ENCODE data around the gene RMND1. TPM values are rescaled to one million over a fixed set of nuclear protein-coding genes. Genes with fewer than 3 reads are reported as not detected.

RMND1 gene
- total and polyA plus RNA-seq, 2 of the 13 experiments (the other 11 are each of a cell fraction or from before 2014, with no cell fraction given) = 34.0 to 72.5 TPM

DNA sequence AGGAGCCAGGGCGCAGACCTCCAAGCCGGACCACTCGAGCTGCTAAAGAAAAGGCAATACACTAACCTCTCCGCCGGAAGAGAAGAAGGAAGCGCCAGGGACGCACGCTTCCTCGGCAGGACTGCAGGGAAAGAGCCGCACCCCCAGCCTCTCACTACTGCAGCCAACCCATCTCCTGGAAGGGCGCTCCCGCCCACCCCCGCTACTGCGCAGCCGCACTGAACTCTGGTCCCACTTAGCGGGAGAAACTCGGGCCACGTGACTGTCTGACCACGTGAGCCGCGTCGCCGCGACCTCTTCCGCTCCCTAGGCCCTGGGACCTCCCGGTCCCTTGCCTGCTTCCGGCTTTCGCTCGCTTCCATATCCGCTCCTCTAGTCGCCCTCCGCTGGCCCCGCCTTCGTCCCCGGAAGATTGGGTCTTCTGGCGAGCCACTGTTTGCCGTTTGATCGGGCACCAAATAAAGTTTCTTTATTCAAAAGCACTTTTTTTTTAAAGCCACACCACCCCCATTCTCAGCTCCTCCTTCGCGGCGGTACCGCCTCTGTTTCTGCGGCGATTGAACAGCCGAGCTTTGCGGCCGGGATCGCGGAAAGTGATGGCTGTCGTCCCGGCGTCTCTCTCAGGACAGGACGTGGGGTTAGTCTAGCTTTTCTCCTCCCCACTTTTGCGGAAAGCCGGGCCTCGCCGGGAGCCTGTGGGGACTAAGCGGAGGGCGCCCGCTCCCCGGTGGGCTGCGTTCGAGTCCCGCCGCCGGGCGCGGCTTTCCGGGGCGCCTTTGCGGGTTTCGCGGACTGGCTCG is at the start of gene RMND1 (continued):
- no peak for TF ChIP-seq ZSCAN30 (CRISPR knock-in tag; IDR thresholded peaks at IDR 0.05)
- TF ChIP-seq CBFB (CRISPR knock-in tag; IDR thresholded peaks at IDR 0.05) = peak; percentile 98
- peak; percentile 47; the same call in 1 of the 2 replicates for TF ChIP-seq SMAD1 (CRISPR knock-in tag; IDR thresholded peaks at IDR 0.05; ENCODE audit: borderline replicate concordance, low read depth)
- TF ChIP-seq, protein P1, sequence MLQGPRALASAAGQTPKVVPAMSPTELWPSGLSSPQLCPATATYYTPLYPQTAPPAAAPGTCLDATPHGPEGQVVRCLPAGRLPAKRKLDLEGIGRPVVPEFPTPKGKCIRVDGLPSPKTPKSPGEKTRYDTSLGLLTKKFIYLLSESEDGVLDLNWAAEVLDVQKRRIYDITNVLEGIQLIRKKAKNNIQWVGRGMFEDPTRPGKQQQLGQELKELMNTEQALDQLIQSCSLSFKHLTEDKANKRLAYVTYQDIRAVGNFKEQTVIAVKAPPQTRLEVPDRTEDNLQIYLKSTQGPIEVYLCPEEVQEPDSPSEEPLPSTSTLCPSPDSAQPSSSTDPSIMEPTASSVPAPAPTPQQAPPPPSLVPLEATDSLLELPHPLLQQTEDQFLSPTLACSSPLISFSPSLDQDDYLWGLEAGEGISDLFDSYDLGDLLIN (CRISPR knock-in tag; IDR thresholded peaks at IDR 0.05; ENCODE audit: borderline replicate concordance) = peak; percentile 77; the same call in 1 of the 2 replicates
- TF ChIP-seq, protein P2, sequence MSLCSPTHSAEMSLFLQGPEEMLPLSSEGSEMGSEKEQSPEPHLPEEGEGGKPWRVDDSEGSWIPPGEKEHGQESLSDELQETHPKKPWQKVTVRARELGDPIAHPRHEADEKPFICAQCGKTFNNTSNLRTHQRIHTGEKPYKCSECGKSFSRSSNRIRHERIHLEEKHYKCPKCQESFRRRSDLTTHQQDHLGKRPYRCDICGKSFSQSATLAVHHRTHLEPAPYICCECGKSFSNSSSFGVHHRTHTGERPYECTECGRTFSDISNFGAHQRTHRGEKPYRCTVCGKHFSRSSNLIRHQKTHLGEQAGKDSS (CRISPR knock-in tag; IDR thresholded peaks at IDR 0.05; ENCODE audit: borderline replicate concordance, low read depth) = 0 out of 2 replicates have a peak, but pooled peaks have one; percentile 53
- peak; percentile 92 for TF ChIP-seq ZKSCAN1 (IDR thresholded peaks at IDR 0.05; ENCODE audit: low read length)
- TF ChIP-seq, protein P3, sequence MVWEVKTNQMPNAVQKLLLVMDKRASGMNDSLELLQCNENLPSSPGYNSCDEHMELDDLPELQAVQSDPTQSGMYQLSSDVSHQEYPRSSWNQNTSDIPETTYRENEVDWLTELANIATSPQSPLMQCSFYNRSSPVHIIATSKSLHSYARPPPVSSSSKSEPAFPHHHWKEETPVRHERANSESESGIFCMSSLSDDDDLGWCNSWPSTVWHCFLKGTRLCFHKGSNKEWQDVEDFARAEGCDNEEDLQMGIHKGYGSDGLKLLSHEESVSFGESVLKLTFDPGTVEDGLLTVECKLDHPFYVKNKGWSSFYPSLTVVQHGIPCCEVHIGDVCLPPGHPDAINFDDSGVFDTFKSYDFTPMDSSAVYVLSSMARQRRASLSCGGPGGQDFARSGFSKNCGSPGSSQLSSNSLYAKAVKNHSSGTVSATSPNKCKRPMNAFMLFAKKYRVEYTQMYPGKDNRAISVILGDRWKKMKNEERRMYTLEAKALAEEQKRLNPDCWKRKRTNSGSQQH (CRISPR knock-in tag; IDR thresholded peaks at IDR 0.05; ENCODE audit: low read depth) = peak; percentile 88
- TF ChIP-seq, protein P4, sequence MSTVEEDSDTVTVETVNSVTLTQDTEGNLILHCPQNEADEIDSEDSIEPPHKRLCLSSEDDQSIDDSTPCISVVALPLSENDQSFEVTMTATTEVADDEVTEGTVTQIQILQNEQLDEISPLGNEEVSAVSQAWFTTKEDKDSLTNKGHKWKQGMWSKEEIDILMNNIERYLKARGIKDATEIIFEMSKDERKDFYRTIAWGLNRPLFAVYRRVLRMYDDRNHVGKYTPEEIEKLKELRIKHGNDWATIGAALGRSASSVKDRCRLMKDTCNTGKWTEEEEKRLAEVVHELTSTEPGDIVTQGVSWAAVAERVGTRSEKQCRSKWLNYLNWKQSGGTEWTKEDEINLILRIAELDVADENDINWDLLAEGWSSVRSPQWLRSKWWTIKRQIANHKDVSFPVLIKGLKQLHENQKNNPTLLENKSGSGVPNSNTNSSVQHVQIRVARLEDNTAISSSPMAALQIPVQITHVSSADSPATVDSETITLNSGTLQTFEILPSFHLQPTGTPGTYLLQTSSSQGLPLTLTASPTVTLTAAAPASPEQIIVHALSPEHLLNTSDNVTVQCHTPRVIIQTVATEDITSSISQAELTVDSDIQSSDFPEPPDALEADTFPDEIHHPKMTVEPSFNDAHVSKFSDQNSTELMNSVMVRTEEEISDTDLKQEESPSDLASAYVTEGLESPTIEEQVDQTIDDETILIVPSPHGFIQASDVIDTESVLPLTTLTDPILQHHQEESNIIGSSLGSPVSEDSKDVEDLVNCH (CRISPR knock-in tag; IDR thresholded peaks at IDR 0.05) = 0 out of 2 replicates have a peak, but pooled peaks have one; percentile 26
- TF ChIP-seq, protein P5, sequence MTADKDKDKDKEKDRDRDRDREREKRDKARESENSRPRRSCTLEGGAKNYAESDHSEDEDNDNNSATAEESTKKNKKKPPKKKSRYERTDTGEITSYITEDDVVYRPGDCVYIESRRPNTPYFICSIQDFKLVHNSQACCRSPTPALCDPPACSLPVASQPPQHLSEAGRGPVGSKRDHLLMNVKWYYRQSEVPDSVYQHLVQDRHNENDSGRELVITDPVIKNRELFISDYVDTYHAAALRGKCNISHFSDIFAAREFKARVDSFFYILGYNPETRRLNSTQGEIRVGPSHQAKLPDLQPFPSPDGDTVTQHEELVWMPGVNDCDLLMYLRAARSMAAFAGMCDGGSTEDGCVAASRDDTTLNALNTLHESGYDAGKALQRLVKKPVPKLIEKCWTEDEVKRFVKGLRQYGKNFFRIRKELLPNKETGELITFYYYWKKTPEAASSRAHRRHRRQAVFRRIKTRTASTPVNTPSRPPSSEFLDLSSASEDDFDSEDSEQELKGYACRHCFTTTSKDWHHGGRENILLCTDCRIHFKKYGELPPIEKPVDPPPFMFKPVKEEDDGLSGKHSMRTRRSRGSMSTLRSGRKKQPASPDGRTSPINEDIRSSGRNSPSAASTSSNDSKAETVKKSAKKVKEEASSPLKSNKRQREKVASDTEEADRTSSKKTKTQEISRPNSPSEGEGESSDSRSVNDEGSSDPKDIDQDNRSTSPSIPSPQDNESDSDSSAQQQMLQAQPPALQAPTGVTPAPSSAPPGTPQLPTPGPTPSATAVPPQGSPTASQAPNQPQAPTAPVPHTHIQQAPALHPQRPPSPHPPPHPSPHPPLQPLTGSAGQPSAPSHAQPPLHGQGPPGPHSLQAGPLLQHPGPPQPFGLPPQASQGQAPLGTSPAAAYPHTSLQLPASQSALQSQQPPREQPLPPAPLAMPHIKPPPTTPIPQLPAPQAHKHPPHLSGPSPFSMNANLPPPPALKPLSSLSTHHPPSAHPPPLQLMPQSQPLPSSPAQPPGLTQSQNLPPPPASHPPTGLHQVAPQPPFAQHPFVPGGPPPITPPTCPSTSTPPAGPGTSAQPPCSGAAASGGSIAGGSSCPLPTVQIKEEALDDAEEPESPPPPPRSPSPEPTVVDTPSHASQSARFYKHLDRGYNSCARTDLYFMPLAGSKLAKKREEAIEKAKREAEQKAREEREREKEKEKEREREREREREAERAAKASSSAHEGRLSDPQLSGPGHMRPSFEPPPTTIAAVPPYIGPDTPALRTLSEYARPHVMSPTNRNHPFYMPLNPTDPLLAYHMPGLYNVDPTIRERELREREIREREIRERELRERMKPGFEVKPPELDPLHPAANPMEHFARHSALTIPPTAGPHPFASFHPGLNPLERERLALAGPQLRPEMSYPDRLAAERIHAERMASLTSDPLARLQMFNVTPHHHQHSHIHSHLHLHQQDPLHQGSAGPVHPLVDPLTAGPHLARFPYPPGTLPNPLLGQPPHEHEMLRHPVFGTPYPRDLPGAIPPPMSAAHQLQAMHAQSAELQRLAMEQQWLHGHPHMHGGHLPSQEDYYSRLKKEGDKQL (CRISPR knock-in tag; IDR thresholded peaks at IDR 0.05; ENCODE audit: low read depth) = 0 out of 2 replicates have a peak, but pooled peaks have one; percentile 9
- TF ChIP-seq ZNF788 (CRISPR knock-in tag; IDR thresholded peaks at IDR 0.05; ENCODE audit: borderline replicate concordance) = peak; percentile 92; the same call in 1 of the 2 replicates
- TF ChIP-seq RBM22 (optimal IDR thresholded peaks at IDR 0.05; ENCODE audit: low read length) = no peak
- TF ChIP-seq CREB1 (IDR thresholded peaks at IDR 0.05) = peak; percentile 86
- TF ChIP-seq CREB1 (CRISPR knock-in tag; IDR thresholded peaks at IDR 0.05) = peak; percentile 90
- TF ChIP-seq ZNF570 (CRISPR knock-in tag; IDR thresholded peaks at IDR 0.05; ENCODE audit: borderline replicate concordance) = peak; percentile 23; the same call in 1 of the 2 replicates
- peak; percentile 75; the same call in 1 of the 2 replicates for TF ChIP-seq ZNF792 (CRISPR knock-in tag; IDR thresholded peaks at IDR 0.05)
- TF ChIP-seq, protein P6, sequence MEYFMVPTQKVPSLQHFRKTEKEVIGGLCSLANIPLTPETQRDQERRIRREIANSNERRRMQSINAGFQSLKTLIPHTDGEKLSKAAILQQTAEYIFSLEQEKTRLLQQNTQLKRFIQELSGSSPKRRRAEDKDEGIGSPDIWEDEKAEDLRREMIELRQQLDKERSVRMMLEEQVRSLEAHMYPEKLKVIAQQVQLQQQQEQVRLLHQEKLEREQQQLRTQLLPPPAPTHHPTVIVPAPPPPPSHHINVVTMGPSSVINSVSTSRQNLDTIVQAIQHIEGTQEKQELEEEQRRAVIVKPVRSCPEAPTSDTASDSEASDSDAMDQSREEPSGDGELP (IDR thresholded peaks at IDR 0.05; ENCODE audit: borderline replicate concordance, low read depth) = peak; percentile 34; the same call in 1 of the 2 replicates

Data from HepG2 (cell line).